GM15510 (cell line): Measurements from ENCODE around the gene CCSER1.

Experiments
- POLR2A ChIP-seq: IDR thresholded peaks from 3 replicates; pipeline ENCODE4 v1.6.1; 2011; ENCODE audit warnings: borderline replicate concordance; ENCODE audit not compliant: insufficient read length; ENCODE audit errors: extremely low read depth

The CCSER1 gene

GRCh38 chr4:90120037-90120436, 7.2 kb upstream of the CCSER1 start:
- TF ChIP-seq POLR2A = no peak

- no peak for TF ChIP-seq POLR2A
These were observed 6.4 kb upstream of the CCSER1 start for GRCh38 chr4:90120815-90121214.

GRCh38 chr4:90121676-90122354, 5.4 kb upstream of the CCSER1 start:
- no peak for TF ChIP-seq POLR2A

GRCh38 chr4:90122355-90122748, 4.8 kb upstream of the CCSER1 start:
- no peak for TF ChIP-seq POLR2A

- no peak for TF ChIP-seq POLR2A
These were observed 2.9 kb upstream of the CCSER1 start for GRCh38 chr4:90124276-90124675.

- no peak for TF ChIP-seq POLR2A
These were observed 389 bp upstream of the CCSER1 start for GRCh38 chr4:90126805-90127204.

- no peak for TF ChIP-seq POLR2A
These were observed 632 bp downstream of the CCSER1 start for GRCh38 chr4:90127706-90128345.

GRCh38 chr4:90128961-90129495, 1.8 kb downstream of the CCSER1 start:
- no peak for TF ChIP-seq POLR2A

- no peak for TF ChIP-seq POLR2A
These were observed 2.9 kb downstream of the CCSER1 start for GRCh38 chr4:90130076-90130475.

- TF ChIP-seq POLR2A = no peak
These were observed 10.4 kb downstream of the CCSER1 start for GRCh38 chr4:90137555-90137954.

- TF ChIP-seq POLR2A = no peak
These were observed 14.9 kb downstream of the CCSER1 start for GRCh38 chr4:90142081-90142480.

- no peak for TF ChIP-seq POLR2A
These were observed 18.1 kb downstream of the CCSER1 start for GRCh38 chr4:90145319-90145718.

- TF ChIP-seq POLR2A = no peak
These were observed 19.1 kb downstream of the CCSER1 start for GRCh38 chr4:90146306-90146705.

- no peak for TF ChIP-seq POLR2A
These were observed 21.5 kb downstream of the CCSER1 start for GRCh38 chr4:90148574-90149148.

- TF ChIP-seq POLR2A = no peak
These were observed 24.8 kb downstream of the CCSER1 start for GRCh38 chr4:90152024-90152423.

GRCh38 chr4:90159193-90159592, 32.0 kb downstream of the CCSER1 start:
- TF ChIP-seq POLR2A = no peak
